ENCODE measurements around the gene RRP12.

RRP12 gene

DNA sequence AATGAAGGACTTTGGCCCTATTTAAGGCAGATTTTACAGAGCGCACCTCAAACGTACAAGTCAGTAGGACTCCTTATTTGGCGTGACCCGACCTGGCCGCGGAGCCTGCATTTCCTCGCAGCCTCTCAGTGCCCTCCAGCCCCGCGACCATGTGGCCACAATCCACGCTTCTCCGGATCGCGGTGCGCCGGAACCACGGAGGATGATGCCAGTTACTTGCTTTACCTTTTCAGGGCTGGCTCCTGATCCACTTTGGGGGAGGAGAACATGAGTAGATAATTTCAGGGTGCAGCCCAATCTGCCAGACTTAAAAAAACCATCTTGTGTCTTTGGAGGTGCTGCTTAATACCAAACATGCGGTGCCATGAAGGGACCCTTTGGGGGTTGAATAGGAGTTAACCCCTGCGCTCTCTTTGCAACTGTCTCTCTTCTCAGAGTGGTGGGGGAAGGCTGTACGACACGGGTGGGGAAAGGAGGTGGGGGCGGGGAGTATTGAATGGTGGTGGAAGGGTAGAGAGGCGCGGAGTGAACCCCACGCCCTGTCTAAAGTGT lies 80.6 kb downstream of the RRP12 start:
- TF ChIP-seq, protein P1, sequence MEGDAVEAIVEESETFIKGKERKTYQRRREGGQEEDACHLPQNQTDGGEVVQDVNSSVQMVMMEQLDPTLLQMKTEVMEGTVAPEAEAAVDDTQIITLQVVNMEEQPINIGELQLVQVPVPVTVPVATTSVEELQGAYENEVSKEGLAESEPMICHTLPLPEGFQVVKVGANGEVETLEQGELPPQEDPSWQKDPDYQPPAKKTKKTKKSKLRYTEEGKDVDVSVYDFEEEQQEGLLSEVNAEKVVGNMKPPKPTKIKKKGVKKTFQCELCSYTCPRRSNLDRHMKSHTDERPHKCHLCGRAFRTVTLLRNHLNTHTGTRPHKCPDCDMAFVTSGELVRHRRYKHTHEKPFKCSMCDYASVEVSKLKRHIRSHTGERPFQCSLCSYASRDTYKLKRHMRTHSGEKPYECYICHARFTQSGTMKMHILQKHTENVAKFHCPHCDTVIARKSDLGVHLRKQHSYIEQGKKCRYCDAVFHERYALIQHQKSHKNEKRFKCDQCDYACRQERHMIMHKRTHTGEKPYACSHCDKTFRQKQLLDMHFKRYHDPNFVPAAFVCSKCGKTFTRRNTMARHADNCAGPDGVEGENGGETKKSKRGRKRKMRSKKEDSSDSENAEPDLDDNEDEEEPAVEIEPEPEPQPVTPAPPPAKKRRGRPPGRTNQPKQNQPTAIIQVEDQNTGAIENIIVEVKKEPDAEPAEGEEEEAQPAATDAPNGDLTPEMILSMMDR (IDR thresholded peaks at IDR 0.05; ENCODE audit: low read length, missing control alignments) = no peak
- H3K4me3 ChIP-seq (replicated peaks; ENCODE audit: low read depth, low read length) = peak overlapping the region; percentile 70
- DNase-seq (ENCODE audit: low read depth) = no peak

DNA sequence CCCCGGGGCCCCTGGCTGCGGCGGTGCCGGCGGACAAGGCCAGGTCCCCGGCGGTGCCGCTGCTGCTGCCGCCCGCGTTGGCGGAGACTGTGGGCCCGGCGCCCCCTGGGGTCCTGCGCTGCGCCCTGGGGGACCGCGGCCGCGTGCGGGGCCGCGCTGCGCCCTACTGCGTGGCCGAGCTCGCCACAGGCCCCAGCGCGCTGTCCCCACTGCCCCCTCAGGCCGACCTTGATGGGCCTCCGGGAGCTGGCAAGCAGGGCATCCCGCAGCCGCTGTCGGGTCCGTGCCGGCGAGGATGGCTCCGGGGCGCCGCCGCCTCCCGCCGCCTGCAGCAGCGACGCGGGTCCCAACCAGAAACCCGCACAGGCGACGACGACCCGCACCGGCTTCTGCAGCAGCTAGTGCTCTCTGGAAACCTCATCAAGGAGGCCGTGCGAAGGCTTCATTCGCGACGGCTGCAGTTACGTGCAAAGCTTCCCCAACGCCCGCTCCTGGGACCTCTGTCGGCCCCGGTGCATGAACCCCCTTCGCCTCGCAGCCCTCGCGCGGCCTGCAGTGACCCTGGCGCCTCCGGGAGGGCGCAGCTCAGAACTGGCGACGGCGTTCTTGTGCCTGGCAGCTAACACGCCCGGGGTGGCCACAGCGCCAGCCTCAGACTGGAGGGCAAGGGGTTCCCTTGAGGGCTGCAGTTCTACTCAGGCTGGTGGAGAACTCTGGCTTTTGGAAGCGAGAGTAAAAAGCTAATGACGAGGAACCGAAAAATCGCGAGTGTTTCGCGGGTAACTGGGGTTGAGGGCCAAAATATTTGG lies 81.3 kb downstream of the RRP12 start:
- TF ChIP-seq, protein P1 (IDR thresholded peaks at IDR 0.05; ENCODE audit: low read length, missing control alignments) = no peak
- DNase-seq (ENCODE audit: low read depth) = no peak
- H3K4me3 ChIP-seq (replicated peaks; ENCODE audit: low read depth, low read length) = peak overlapping the region; percentile 70

DNA sequence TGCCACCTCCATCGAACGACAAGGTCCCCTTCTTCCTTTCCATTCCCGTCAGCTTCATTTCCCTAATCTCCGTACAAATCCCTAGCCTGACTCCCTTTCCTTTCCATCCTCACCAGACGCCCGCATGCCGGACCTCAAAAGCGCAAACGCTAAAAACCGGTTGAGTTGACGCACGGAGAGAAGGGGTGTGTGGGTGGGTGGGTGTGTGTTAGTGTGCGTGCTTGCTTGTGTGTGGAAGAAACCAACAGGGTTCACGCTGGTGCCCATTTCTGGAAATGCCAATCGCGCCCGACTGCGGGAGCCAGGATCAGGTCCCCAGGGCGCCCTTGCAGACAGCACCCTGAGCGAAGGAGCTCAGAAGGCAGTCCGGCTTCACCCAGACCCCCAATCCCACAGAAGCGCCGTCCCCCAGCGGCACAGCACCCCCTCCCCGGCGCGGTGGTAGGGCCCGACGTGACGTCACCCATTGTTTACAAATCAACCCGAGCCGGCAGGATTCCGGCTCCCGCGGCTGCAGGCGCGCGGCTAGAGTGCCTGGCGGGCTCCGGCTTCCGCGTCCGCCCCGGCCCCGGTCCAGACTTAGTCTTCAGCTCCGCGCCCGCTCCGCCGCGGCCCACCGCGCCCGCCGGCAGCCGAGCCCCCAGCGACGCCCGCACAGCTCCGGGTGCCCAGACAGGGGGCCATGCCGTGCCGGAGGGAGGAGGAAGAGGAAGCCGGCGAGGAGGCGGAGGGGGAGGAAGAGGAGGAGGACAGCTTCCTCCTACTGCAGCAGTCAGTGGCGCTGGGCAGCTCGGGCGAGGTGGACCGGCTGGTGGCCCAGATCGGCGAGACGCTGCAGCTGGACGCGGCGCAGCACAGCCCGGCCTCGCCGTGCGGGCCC lies 82.1 kb downstream of the RRP12 start, which contains the start of gene FRAT1:
FRAT1 (plus strand) TSS at position 500 of the 880 bp plus-strand sequence; CDS start at position 683, 183 bp downstream.
- TF ChIP-seq, protein P1 (IDR thresholded peaks at IDR 0.05; ENCODE audit: low read length, missing control alignments) = no peak
- peak; percentile 93 for DNase-seq (ENCODE audit: low read depth)
- peak within 1 kb of the TSS; percentile 70 for H3K4me3 ChIP-seq (replicated peaks; ENCODE audit: low read depth, low read length)

DNA sequence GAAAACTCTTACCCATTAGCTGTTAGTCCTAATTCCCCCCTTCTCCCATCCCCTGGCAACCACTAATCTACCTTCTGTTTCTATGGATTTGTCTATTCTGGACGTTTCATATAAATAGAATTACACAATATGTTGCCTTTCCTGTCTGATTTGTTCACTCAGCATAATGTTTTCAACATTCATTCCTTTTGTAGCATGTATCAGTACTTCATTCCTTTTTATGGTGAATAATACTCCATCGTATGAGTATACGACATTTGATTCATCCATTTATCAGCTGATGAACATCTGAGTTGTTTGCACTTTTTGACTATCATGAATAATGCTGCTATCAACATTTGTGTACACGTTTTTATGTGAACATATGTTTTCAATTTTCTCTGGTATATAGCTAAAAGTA lies 86.5 kb downstream of the RRP12 start:
- TF ChIP-seq, protein P1 (IDR thresholded peaks at IDR 0.05; ENCODE audit: low read length, missing control alignments) = no peak
- no peak for DNase-seq (ENCODE audit: low read depth)
- no peak overlapping the region for H3K4me3 ChIP-seq (replicated peaks; ENCODE audit: low read depth, low read length)

DNA sequence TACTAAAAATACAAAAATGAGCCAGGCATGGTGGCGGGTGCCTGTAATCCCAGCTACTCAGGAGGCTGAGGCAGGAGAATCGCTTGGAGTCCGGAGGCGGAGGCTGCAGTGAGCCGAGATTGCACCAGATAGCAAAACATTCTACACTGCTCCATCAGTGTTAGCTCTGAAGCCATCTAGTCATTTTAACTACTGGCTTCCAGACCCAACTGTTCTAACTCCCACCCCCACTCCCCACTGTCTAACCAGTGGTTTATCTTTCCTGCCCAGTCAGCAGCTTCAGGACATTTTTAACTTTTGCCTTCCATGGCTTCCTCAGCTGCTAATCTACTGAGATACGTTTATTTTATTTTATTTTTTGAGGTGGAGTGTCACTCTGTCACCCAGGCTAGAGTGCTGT lies 88.2 kb downstream of the RRP12 start:
- no peak for DNase-seq (ENCODE audit: low read depth)
- H3K4me3 ChIP-seq (replicated peaks; ENCODE audit: low read depth, low read length) = no peak overlapping the region
- TF ChIP-seq, protein P1 (IDR thresholded peaks at IDR 0.05; ENCODE audit: low read length, missing control alignments) = no peak

DNA sequence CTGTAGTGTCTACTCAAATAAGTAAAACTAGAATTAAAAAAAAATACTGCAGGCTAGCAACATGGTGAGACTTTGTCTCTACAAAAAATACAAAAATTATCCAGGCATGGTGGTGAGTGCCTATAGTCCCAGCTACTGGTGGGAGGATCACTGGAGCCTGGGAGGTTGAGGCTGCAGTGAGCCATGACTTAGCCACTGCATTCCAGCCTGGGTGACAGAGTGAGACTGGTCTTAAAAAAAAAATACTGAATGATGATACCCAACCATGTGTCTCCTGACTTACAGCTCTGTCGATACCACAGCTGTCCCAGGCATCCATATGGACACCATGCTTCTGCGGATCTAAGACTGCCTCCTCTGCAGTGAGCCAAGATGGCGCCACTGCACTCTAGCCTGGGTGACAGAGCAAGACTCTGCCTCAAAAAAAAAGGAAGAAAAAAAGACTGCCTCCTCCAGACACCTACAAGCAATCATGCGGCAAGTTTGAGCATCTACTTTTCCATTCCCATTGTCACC lies 90.0 kb downstream of the RRP12 start:
- H3K4me3 ChIP-seq (replicated peaks; ENCODE audit: low read depth, low read length) = no peak overlapping the region
- DNase-seq (ENCODE audit: low read depth) = no peak
- TF ChIP-seq, protein P1 (IDR thresholded peaks at IDR 0.05; ENCODE audit: low read length, missing control alignments) = no peak
